Activated T-cell treated with anti-CD3 and anti-CD28 coated beads, Interleukin-2, amount 50 U/mL, for 4 hours (primary cell): ENCODE data around the gene NAV1. TPM values are rescaled to one million over a fixed set of nuclear protein-coding genes. Genes with fewer than 3 reads are reported as not detected.

Experiments used
- ATAC-seq, 2 donors: fragments of 200-7000 bp; cut with Tn5 transposase; one replicate each; pipeline ENCODE4 v1.10.0; 2021
- DNase-seq: peaks from one replicate; pipeline ENCODE4 v3.0.0-alpha.2; 2020
- H3K27me3 Mint-ChIP-seq: one replicate; pipeline ENCODE4 v1.8.0; 2021; ENCODE audit warnings: low read depth, mixed read lengths
- H3K36me3 Mint-ChIP-seq: one replicate; pipeline ENCODE4 v1.8.0; 2022; ENCODE audit warnings: mixed read lengths; ENCODE audit not compliant: insufficient read depth
- H3K4me1 Mint-ChIP-seq: one replicate; pipeline ENCODE4 v1.8.0; 2021; ENCODE audit warnings: low read depth, mixed read lengths
- H3K4me3 Mint-ChIP-seq: one replicate; pipeline ENCODE4 v1.8.0; 2021; ENCODE audit warnings: mild to moderate bottlenecking, moderate library complexity, mixed read lengths
- H3K9me3 Mint-ChIP-seq: one replicate; pipeline ENCODE4 v1.8.0; 2021; ENCODE audit warnings: mixed read lengths
- total RNA-seq, 3 donors: library from RNA; stranded (reverse); gene quantifications; one replicate each; pipeline ENCODE4 v1.2.1, GENCODE V29; 2021

NAV1 gene
- total RNA-seq, 3 donors from 2014 or later = 0.81 to 1.3 (median 1.1) TPM

GRCh38 chr1:201499795-201500669, 38.9 kb upstream of the NAV1 start:
- Mint-ChIP-seq H3K27me3 (no peaks in the 10 kb centered on the region), H3K36me3 (peaks cover 10% of the 10 kb centered on the region), H3K4me3 (no peak overlapping the region), H3K9me3 (no peaks in the 10 kb centered on the region), H3K4me1 (peaks cover 13% of the 10 kb centered on the region)
- ATAC-seq (no peak), DNase-seq (no peak)

GRCh38 chr1:201500670-201501120, 38.2 kb upstream of the NAV1 start:
- peaks cover 6% of the 10 kb centered on the region for H3K36me3 Mint-ChIP-seq
- peaks cover 20% of the 10 kb centered on the region for H3K4me1 Mint-ChIP-seq
- no peaks in the 10 kb centered on the region for H3K9me3 Mint-ChIP-seq

GRCh38 chr1:201501144-201501543, 37.8 kb upstream of the NAV1 start:
- H3K4me1 Mint-ChIP-seq = peaks cover 24% of the 10 kb centered on the region
- no peaks in the 10 kb centered on the region for H3K9me3 Mint-ChIP-seq
- peaks cover 2% of the 10 kb centered on the region for H3K36me3 Mint-ChIP-seq
- ATAC-seq (no peak), DNase-seq (no peak)
- H3K4me3 Mint-ChIP-seq = no peak overlapping the region
- no peaks in the 10 kb centered on the region for H3K27me3 Mint-ChIP-seq

More at GRCh38 chr1:201500670-201501120, 38.2 kb upstream of the NAV1 start:
- Mint-ChIP-seq H3K4me3 (no peak overlapping the region), H3K27me3 (no peaks in the 10 kb centered on the region)
- ATAC-seq (no peak), DNase-seq (no peak)

- peaks cover 2% of the 10 kb centered on the region for H3K36me3 Mint-ChIP-seq
- H3K9me3 Mint-ChIP-seq = no peaks in the 10 kb centered on the region
- ATAC-seq (no peak), DNase-seq (no peak)
- no peak overlapping the region for H3K4me3 Mint-ChIP-seq
- peaks cover 28% of the 10 kb centered on the region for H3K4me1 Mint-ChIP-seq
- H3K27me3 Mint-ChIP-seq = no peaks in the 10 kb centered on the region
Observed at GRCh38 chr1:201501812-201502510, 37.0 kb upstream of the NAV1 start.

GRCh38 chr1:201502511-201502857, 36.4 kb upstream of the NAV1 start:
- Mint-ChIP-seq H3K4me1 (peaks cover 32% of the 10 kb centered on the region), H3K36me3 (peaks cover 2% of the 10 kb centered on the region), H3K27me3 (no peaks in the 10 kb centered on the region), H3K9me3 (no peaks in the 10 kb centered on the region), H3K4me3 (no peak overlapping the region)
- DNase-seq (no peak), ATAC-seq (no peak)

- Mint-ChIP-seq H3K9me3 (no peaks in the 10 kb centered on the region), H3K27me3 (no peaks in the 10 kb centered on the region), H3K4me3 (peak overlapping the region; percentile 7), H3K4me1 (peaks cover 38% of the 10 kb centered on the region), H3K36me3 (peaks cover 2% of the 10 kb centered on the region)
- DNase-seq = no peak
- ATAC-seq = no peak
Observed at GRCh38 chr1:201503397-201504176, 35.3 kb upstream of the NAV1 start.

GRCh38 chr1:201504179-201504631, 34.7 kb upstream of the NAV1 start:
- Mint-ChIP-seq H3K36me3 (peaks cover under 1% of the 10 kb centered on the region), H3K27me3 (no peaks in the 10 kb centered on the region), H3K9me3 (no peaks in the 10 kb centered on the region), H3K4me1 (peaks cover 33% of the 10 kb centered on the region), H3K4me3 (no peak overlapping the region)
- ATAC-seq (no peak), DNase-seq (no peak)

GRCh38 chr1:201504799-201505502, 34.0 kb upstream of the NAV1 start:
- H3K4me1 Mint-ChIP-seq = peaks cover 33% of the 10 kb centered on the region
- ATAC-seq = no peak
- no peaks in the 10 kb centered on the region for H3K27me3 Mint-ChIP-seq
- no peaks in the 10 kb centered on the region for H3K36me3 Mint-ChIP-seq
- peak overlapping the region; percentile 91 for H3K4me3 Mint-ChIP-seq
- DNase-seq = no peak
- no peaks in the 10 kb centered on the region for H3K9me3 Mint-ChIP-seq

GRCh38 chr1:201505503-201505890, 33.4 kb upstream of the NAV1 start:
- Mint-ChIP-seq H3K36me3 (no peaks in the 10 kb centered on the region), H3K4me3 (peak overlapping the region; percentile 91), H3K9me3 (no peaks in the 10 kb centered on the region), H3K4me1 (peaks cover 33% of the 10 kb centered on the region), H3K27me3 (no peaks in the 10 kb centered on the region)
- no peak for DNase-seq
- ATAC-seq = no peak

GRCh38 chr1:201506092-201506491, 32.8 kb upstream of the NAV1 start:
- H3K9me3 Mint-ChIP-seq = no peaks in the 10 kb centered on the region
- DNase-seq (no peak), ATAC-seq (no peak)
- H3K36me3 Mint-ChIP-seq = no peaks in the 10 kb centered on the region
- peaks cover 33% of the 10 kb centered on the region for H3K4me1 Mint-ChIP-seq
- peak overlapping the region; percentile 91 for H3K4me3 Mint-ChIP-seq
- H3K27me3 Mint-ChIP-seq = no peaks in the 10 kb centered on the region

- Mint-ChIP-seq H3K9me3 (no peaks in the 10 kb centered on the region), H3K4me3 (peak within 1 kb of the TSS; percentile 91), H3K4me1 (peaks cover 33% of the 10 kb centered on the region), H3K27me3 (no peaks in the 10 kb centered on the region), H3K36me3 (no peaks in the 10 kb centered on the region)
- peak; percentile 98 for ATAC-seq
- peak; percentile 74 for DNase-seq
Observed at GRCh38 chr1:201506557-201507359, 32.2 kb upstream of the NAV1 start, which contains the start of gene CSRP1. TSS of gene CSRP1 (minus strand) at chr1:201507123. CDS start at chr1:201496303, 10,820 bp downstream.

- ATAC-seq (peak; percentile 6 to 29), DNase-seq (no peak)
- no peaks in the 10 kb centered on the region for H3K36me3 Mint-ChIP-seq
- H3K4me1 Mint-ChIP-seq = peaks cover 33% of the 10 kb centered on the region
- no peaks in the 10 kb centered on the region for H3K9me3 Mint-ChIP-seq
- peak overlapping the region; percentile 91 for H3K4me3 Mint-ChIP-seq
- H3K27me3 Mint-ChIP-seq = no peaks in the 10 kb centered on the region
Observed at GRCh38 chr1:201507360-201507675, 31.6 kb upstream of the NAV1 start.

GRCh38 chr1:201508809-201509208, 30.1 kb upstream of the NAV1 start:
- Mint-ChIP-seq H3K4me3 (no peak overlapping the region), H3K4me1 (peaks cover 31% of the 10 kb centered on the region), H3K9me3 (no peaks in the 10 kb centered on the region), H3K36me3 (no peaks in the 10 kb centered on the region), H3K27me3 (no peaks in the 10 kb centered on the region)
- DNase-seq (no peak), ATAC-seq (no peak)
